Measurements from ENCODE around the gene SPTAN1.

DNA sequence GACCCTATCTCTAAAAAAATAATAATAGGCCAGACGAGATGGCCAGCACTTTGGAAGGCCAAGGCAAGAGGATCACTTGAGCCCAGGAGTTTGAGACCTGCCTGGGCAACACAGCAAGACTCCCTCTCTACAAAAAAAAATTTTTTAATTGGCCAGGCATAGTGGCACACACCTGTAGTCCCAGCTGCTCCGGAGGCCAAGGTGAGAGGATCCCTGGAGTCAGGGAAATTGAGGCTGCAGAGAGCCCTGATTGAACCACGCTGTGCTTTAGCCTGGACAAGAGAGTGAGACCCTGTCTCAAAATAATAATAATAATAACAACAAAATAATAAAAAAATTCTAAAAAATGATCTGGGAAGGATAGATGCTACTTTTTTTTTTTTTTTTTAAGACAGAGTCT lies 105.4 kb downstream of the SPTAN1 start:
- TF ChIP-seq, protein P1, sequence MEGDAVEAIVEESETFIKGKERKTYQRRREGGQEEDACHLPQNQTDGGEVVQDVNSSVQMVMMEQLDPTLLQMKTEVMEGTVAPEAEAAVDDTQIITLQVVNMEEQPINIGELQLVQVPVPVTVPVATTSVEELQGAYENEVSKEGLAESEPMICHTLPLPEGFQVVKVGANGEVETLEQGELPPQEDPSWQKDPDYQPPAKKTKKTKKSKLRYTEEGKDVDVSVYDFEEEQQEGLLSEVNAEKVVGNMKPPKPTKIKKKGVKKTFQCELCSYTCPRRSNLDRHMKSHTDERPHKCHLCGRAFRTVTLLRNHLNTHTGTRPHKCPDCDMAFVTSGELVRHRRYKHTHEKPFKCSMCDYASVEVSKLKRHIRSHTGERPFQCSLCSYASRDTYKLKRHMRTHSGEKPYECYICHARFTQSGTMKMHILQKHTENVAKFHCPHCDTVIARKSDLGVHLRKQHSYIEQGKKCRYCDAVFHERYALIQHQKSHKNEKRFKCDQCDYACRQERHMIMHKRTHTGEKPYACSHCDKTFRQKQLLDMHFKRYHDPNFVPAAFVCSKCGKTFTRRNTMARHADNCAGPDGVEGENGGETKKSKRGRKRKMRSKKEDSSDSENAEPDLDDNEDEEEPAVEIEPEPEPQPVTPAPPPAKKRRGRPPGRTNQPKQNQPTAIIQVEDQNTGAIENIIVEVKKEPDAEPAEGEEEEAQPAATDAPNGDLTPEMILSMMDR (conservative IDR thresholded peaks at IDR 0.05; ENCODE audit: low read length), result no peak
- TF ChIP-seq EZH2phosphoT487 (IDR thresholded peaks at IDR 0.05; ENCODE audit: borderline replicate concordance), result no peak

All from Loucy (cell line).